MM.1S (cell line): Measurements from ENCODE around the gene SERPINB6.

Experiments used
- CTCF ChIP-seq: fragments of 300-600 bp; sonication (generic); IDR thresholded peaks from 2 replicates; pipeline ENCODE4 v1.5.1; 2016; ENCODE audit warnings: antibody characterized with exemption, low read length, mixed read lengths
- EZH2 ChIP-seq: fragments of 300-600 bp; sonication (generic); optimal IDR thresholded peaks from 2 replicates; pipeline ENCODE3; 2017; ENCODE audit warnings: low read depth, mild to moderate bottlenecking, antibody characterized with exemption, low read length, mixed read lengths
- EZH2phosphoT487 ChIP-seq: fragments of 300-600 bp; sonication (generic); IDR thresholded peaks from 2 replicates; pipeline ENCODE4 v1.6.1; 2018; ENCODE audit warnings: antibody characterized with exemption, low read length

GRCh38 chr6:2899596-2899995, 71.8 kb downstream of the SERPINB6 start:
- TF ChIP-seq CTCF (no peak), EZH2phosphoT487 (no peak), EZH2 (no peak)
